ENCODE measurements around the gene JOSD1.

Gene JOSD1

GRCh38 chr22:38700789-38701628 lies at the start of gene JOSD1:
Gene JOSD1, minus strand, starts transcription at chr22:38700943. Its CDS starts 956 bp downstream, at chr22:38699987.
- peak; percentile 98 for DNase-seq (ENCODE audit: low read depth in 2 of 2, low spot score in 1 of 2)

GRCh38 chr22:38750104-38750503 lies 49.4 kb upstream of the JOSD1 start:
- no peak for DNase-seq (ENCODE audit: low read depth in 2 of 2, low spot score in 1 of 2)

- no peak for DNase-seq (ENCODE audit: low read depth in 2 of 2, low spot score in 1 of 2)
Measured at GRCh38 chr22:38748487-38749136, 47.9 kb upstream of the JOSD1 start.

- no peak for DNase-seq (ENCODE audit: low read depth in 2 of 2, low spot score in 1 of 2)
Measured at GRCh38 chr22:38745676-38746460, 45.1 kb upstream of the JOSD1 start.

- DNase-seq (ENCODE audit: low read depth in 2 of 2, low spot score in 1 of 2), result no peak
Measured at GRCh38 chr22:38744981-38745380, 44.2 kb upstream of the JOSD1 start.

- no peak for DNase-seq (ENCODE audit: low read depth in 2 of 2, low spot score in 1 of 2)
Measured at GRCh38 chr22:38742176-38742942, 41.6 kb upstream of the JOSD1 start.

- no peak for DNase-seq (ENCODE audit: low read depth in 2 of 2, low spot score in 1 of 2)
Measured at GRCh38 chr22:38741576-38741975, 40.8 kb upstream of the JOSD1 start.

- no peak for DNase-seq (ENCODE audit: low read depth in 2 of 2, low spot score in 1 of 2)
Measured at GRCh38 chr22:38741166-38741565, 40.4 kb upstream of the JOSD1 start.

GRCh38 chr22:38740754-38741153 lies 40.0 kb upstream of the JOSD1 start:
- DNase-seq (ENCODE audit: low read depth in 2 of 2, low spot score in 1 of 2), result no peak

GRCh38 chr22:38740116-38740723 lies 39.5 kb upstream of the JOSD1 start:
- DNase-seq (ENCODE audit: low read depth in 2 of 2, low spot score in 1 of 2), result no peak

- DNase-seq (ENCODE audit: low read depth in 2 of 2, low spot score in 1 of 2), result no peak
Measured at GRCh38 chr22:38739300-38740055, 38.7 kb upstream of the JOSD1 start.

GRCh38 chr22:38738475-38739070 lies 37.8 kb upstream of the JOSD1 start:
- no peak for DNase-seq (ENCODE audit: low read depth in 2 of 2, low spot score in 1 of 2)

- no peak for DNase-seq (ENCODE audit: low read depth in 2 of 2, low spot score in 1 of 2)
Measured at GRCh38 chr22:38737302-38738060, 36.7 kb upstream of the JOSD1 start.

GRCh38 chr22:38736257-38736570 lies 35.5 kb upstream of the JOSD1 start:
- DNase-seq (ENCODE audit: low read depth in 2 of 2, low spot score in 1 of 2), result no peak

GRCh38 chr22:38735465-38736256 lies 34.9 kb upstream of the JOSD1 start:
- DNase-seq (ENCODE audit: low read depth in 2 of 2, low spot score in 1 of 2), result no peak

GRCh38 chr22:38735126-38735464 lies 34.4 kb upstream of the JOSD1 start:
- no peak for DNase-seq (ENCODE audit: low read depth in 2 of 2, low spot score in 1 of 2)

GRCh38 chr22:38734421-38735100 lies 33.8 kb upstream of the JOSD1 start:
- no peak for DNase-seq (ENCODE audit: low read depth in 2 of 2, low spot score in 1 of 2)

All from stimulated activated CD8-positive, alpha-beta memory T cell treated with anti-CD3 and anti-CD28 coated beads, Interleukin-4, amount 100 ng/mL, for 1 hour (primary cell).